Measurements from ENCODE around the gene PKNOX2. TPM values are rescaled to one million over a fixed set of nuclear protein-coding genes. Genes with fewer than 3 reads are reported as not detected.

Gene PKNOX2
- total and polyA plus RNA-seq, 9 donors: 10.6 to 42.3 (median 30.0) TPM

DNA sequence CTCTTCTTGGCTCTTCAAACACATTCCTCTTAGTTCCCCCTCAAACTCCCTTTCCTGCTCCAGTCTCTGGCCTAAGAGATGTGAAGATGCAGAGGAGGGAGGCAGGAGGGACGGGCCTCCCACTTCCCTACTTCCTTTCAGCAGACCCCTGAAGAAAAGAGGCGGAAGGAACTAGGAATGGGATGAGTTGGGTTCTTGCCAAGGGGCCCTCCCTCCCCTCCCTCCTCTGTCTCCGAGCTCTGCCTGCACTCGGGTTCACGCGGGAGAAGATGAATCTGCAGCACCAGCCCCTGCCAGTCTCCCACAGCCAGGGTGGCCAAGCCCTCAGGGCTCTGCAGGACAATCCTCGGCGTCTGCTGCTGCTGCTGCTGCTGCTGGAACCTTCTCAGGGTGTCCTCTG is 24.3 kb upstream of the PKNOX2 start:
- H3K27me3 ChIP-seq: no peaks in the 10 kb centered on the region
- intact Hi-C loops (cut with DNase I): loop anchor here in 1 of 4 donors (10.0 kb wide), 1 partner anchor 45 kb away; no protein-coding TSS in a partner anchor

DNA sequence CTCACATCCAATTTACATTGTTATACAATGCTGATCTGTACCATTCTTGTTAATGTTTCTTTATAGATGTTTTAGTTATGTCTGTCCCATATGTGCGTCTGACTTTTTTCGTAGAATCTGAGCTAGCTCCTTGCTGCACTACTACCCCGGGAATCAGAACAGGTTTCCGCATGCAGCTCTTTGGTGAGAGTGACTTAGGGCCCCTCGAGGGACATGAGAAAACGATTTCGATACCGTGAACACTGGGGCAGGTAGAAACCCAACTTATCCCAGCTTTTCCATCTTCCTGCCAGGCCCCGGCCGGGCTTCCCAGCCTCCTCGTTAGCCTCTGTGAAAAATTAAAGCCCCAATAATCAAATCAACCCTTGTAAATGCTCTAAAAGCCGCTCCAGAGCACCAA is 23.4 kb upstream of the PKNOX2 start:
- 72 to 75% (median 74%) methylated on average over 12 of the region's 12 CpGs for WGBS, 3 donors
- H3K27me3 ChIP-seq: no peaks in the 10 kb centered on the region
- no peak for DNase-seq
- H3K4me3 ChIP-seq: no peak overlapping the region
- TF ChIP-seq POLR2A (IDR thresholded peaks at IDR 0.05) (no peak), EP300 (IDR thresholded peaks at IDR 0.05) (no peak)
- TF ChIP-seq, protein P1, sequence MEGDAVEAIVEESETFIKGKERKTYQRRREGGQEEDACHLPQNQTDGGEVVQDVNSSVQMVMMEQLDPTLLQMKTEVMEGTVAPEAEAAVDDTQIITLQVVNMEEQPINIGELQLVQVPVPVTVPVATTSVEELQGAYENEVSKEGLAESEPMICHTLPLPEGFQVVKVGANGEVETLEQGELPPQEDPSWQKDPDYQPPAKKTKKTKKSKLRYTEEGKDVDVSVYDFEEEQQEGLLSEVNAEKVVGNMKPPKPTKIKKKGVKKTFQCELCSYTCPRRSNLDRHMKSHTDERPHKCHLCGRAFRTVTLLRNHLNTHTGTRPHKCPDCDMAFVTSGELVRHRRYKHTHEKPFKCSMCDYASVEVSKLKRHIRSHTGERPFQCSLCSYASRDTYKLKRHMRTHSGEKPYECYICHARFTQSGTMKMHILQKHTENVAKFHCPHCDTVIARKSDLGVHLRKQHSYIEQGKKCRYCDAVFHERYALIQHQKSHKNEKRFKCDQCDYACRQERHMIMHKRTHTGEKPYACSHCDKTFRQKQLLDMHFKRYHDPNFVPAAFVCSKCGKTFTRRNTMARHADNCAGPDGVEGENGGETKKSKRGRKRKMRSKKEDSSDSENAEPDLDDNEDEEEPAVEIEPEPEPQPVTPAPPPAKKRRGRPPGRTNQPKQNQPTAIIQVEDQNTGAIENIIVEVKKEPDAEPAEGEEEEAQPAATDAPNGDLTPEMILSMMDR (IDR thresholded peaks at IDR 0.05): no peak
- H3K36me3 ChIP-seq: no peaks in the 10 kb centered on the region
- H3K4me1 ChIP-seq (ENCODE audit: insufficient read depth): peaks cover 2% of the 10 kb centered on the region
- H3K9me3 ChIP-seq: no peaks in the 10 kb centered on the region
- no peak overlapping the region for H3K27ac ChIP-seq
- intact Hi-C loops (cut with DNase I): loop anchor here in 1 of 4 donors (10.0 kb wide), 1 partner anchor 46 kb away; no protein-coding TSS in a partner anchor

More for the DNA sequence above, 24.3 kb upstream of the PKNOX2 start:
- 23 to 26% (median 25%) methylated on average over 8 of the region's 8 CpGs for WGBS, 3 donors
- peaks cover 2% of the 10 kb centered on the region for H3K4me1 ChIP-seq (ENCODE audit: insufficient read depth)
- no peaks in the 10 kb centered on the region for H3K9me3 ChIP-seq
- DNase-seq: no peak
- TF ChIP-seq, protein P1 (IDR thresholded peaks at IDR 0.05): no peak
- TF ChIP-seq EP300 (IDR thresholded peaks at IDR 0.05): no peak
- no peak for TF ChIP-seq POLR2A (IDR thresholded peaks at IDR 0.05)
- H3K36me3 ChIP-seq: no peaks in the 10 kb centered on the region
- no peak overlapping the region for H3K4me3 ChIP-seq
- no peak overlapping the region for H3K27ac ChIP-seq

DNA sequence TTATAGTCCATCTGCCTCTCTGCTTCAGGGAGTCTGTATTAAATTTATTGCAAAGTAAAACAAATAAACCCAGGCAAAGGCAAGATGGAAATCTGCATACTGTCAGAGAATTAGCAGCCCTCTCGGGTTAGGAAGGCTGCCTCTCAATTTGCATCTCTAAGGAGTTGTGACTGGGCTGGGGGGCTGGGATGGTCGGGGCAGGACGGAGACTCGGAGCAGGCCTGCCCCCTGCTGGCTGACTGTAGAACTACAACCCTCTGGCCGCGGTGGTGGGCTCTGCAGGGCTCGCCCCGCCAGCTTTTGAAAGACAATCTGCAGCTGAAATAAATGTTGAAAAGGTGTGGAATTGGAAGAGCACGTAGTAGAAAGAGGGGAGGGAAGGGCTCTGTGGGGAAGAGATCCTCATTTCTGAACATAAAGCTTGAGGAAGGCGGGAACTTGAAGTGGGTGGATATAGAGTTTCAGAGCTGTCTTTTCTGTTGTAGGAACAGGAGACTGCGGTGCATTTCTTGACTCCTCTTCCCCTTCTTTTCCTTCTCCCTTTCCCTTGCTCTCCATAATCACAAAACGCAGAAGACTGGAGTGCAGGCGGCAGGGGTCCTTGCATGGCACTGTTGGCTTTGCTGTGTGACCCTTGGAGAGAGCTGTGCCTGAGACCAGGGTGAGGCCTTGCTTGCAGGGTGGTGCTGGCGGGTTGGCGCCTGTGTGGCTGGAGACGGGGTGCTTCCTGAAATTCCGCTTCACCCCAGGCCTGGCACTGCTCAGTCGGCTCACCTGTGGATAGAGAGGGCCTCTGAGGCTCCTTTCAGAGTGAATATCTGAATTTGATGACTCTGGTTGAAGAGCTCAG is 22.6 kb upstream of the PKNOX2 start:
- no peak overlapping the region for H3K4me3 ChIP-seq
- H3K27me3 ChIP-seq: no peaks in the 10 kb centered on the region
- no peak for TF ChIP-seq POLR2A (IDR thresholded peaks at IDR 0.05)
- TF ChIP-seq, protein P1 (IDR thresholded peaks at IDR 0.05): peak; percentile 68 to 90 (median 76)
- H3K9me3 ChIP-seq: no peaks in the 10 kb centered on the region
- no peaks in the 10 kb centered on the region for H3K36me3 ChIP-seq
- WGBS, 3 donors: 44 to 47% (median 45%) methylated on average over 18 of the region's 18 CpGs
- no peak overlapping the region for H3K27ac ChIP-seq
- H3K4me1 ChIP-seq (ENCODE audit: insufficient read depth): peaks cover 2% of the 10 kb centered on the region
- intact Hi-C loops (cut with DNase I): loop anchor here in 1 of 4 donors (10.0 kb wide), 1 partner anchor 47 kb away; no protein-coding TSS in a partner anchor
- peak in 4 of 5 donors; percentile 39 to 64 (median 49) for DNase-seq

DNA sequence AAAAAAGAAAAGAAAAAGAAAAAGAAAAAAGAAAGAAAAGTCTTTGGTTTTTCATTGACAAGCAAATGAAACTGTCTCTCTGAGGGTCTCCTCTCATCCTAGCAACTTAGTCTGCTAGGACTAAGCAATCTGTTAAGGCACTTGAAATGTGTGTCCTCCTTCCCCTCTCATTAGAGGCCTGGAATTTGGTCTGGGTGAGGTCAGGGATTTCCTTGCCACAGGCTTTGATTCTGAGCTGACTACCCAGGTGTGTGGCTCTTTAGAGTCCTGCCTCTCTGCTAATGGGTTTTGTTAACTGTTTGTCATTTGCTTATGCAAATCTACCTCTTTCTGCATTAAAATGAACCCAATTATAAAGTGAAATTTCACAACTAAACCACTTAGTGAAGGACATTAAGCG is 18.3 kb upstream of the PKNOX2 start:
- H3K4me1 ChIP-seq (ENCODE audit: insufficient read depth): peaks cover 2% of the 10 kb centered on the region
- TF ChIP-seq POLR2A (IDR thresholded peaks at IDR 0.05) (no peak), EP300 (IDR thresholded peaks at IDR 0.05) (no peak)
- TF ChIP-seq, protein P1 (IDR thresholded peaks at IDR 0.05): no peak
- H3K36me3 ChIP-seq: no peaks in the 10 kb centered on the region
- DNase-seq: no peak
- no peak overlapping the region for H3K4me3 ChIP-seq
- H3K27ac ChIP-seq: no peak overlapping the region
- intact Hi-C loops (cut with DNase I): loop anchor here in 1 of 4 donors (10.0 kb wide), 1 partner anchor 51 kb away; no protein-coding TSS in a partner anchor
- no peaks in the 10 kb centered on the region for H3K9me3 ChIP-seq
- WGBS, 3 donors: 93 to 95% (median 94%) methylated on average over 1 of the region's 1 CpG
- no peaks in the 10 kb centered on the region for H3K27me3 ChIP-seq

Data from ovary (tissue), 9 donors.